Prostate gland (tissue), 2 donors: ENCODE results near the gene GEN1. TPM values are rescaled to one million over a fixed set of nuclear protein-coding genes. Genes with fewer than 3 reads are reported as not detected.

Source experiments
- DNase-seq: peaks from one replicate; pipeline ENCODE4 v3.0.0-alpha.2; 2019; ENCODE audit warnings: low spot score
- H3K27ac ChIP-seq, 2 donors: fragments of 200-600 bp; sonication (generic); 2 replicates each; pipeline ENCODE4 v1.5.1; 2017 to 2019
- H3K27me3 ChIP-seq: fragments of 200-600 bp; sonication (generic); replicated peaks from 2 replicates; pipeline ENCODE4 v1.5.1; 2019; ENCODE audit not compliant: insufficient read depth
- H3K36me3 ChIP-seq, 2 donors: fragments of 200-600 bp; sonication (generic); 1 replicate in 1 of 2; 2 replicates in 1 of 2; pipeline versions ENCODE4 v1.5.1 to v1.8.1; 2017 to 2019
- H3K4me1 ChIP-seq: fragments of 200-600 bp; sonication (generic); replicated peaks from 2 replicates; pipeline ENCODE4 v1.5.1; 2019
- H3K4me3 ChIP-seq, 2 donors: fragments of 200-600 bp; sonication (generic); 2 replicates each; pipeline ENCODE4 v1.5.1; 2017 to 2019
- H3K9me3 ChIP-seq: fragments of 200-600 bp; sonication (generic); 2 replicates; pipeline ENCODE4 v1.5.1; 2017
- CTCF ChIP-seq, 4 experiments: fragments of 200-600 bp in 2 of 4; fragments of 450-650 bp in 2 of 4; sonication (generic) in 2 of 4; IDR thresholded peaks; 1 replicate in 3 of 4; 2 replicates in 1 of 4; pipeline ENCODE4 v1.5.1; 2016 to 2019; ENCODE audit warnings: antibody characterized with exemption in 4 of 4, mild to moderate bottlenecking in 2 of 4, moderate library complexity in 2 of 4
- POLR2A ChIP-seq: fragments of 450-650 bp; IDR thresholded peaks from one replicate; pipeline ENCODE4 v1.6.1; 2016; ENCODE audit warnings: antibody characterized with exemption, mild to moderate bottlenecking
- POLR2AphosphoS5 ChIP-seq: sonication (generic); formaldehyde crosslinking; IDR thresholded peaks from one replicate; pipeline ENCODE4 v1.6.1; 2017; ENCODE audit warnings: antibody characterized with exemption
- WGBS: methylation state at CpG from one replicate; pipeline ENCODE4 v1.1.5; 2018; 5-methylcytosine and 5-hydroxymethylcytosine counted together
- intact Hi-C: fragments of 100-400 bp; cut with DNase I; formaldehyde crosslinking; loops from one replicate; pipeline ENCODE4 v1.14.2; 2022
- total RNA-seq, 2 donors: library from RNA; depleted of rRNA; stranded (reverse); fragments of >200 nt; gene quantifications; one replicate each; pipeline ENCODE4 v1.1.0, GENCODE V29; 2016

Gene GEN1
- total RNA-seq: 10 to 100 TPM in 1 of 2 donors, 1 to 10 TPM in 1; 5.0 to 15.3 TPM

GRCh38 chr2:17753803-17754663 is at the start of gene GEN1, which contains the start of gene SMC6:
Gene GEN1, plus strand, starts transcription at chr2:17754138. Its CDS starts 5,806 bp downstream, at chr2:17759944.
Gene SMC6, minus strand, starts transcription at chr2:17753810. Its CDS starts 7,864 bp downstream, at chr2:17745946.
- Histone ChIP-seq H3K27me3 (no peaks in the 10 kb centered on the region), H3K4me1 (no peaks in the 10 kb centered on the region), H3K4me3 (peak within 1 kb of the TSS; percentile 93 to 97), H3K27ac (peak within 1 kb of the TSS; percentile 96 to 97), H3K9me3 (no peaks in the 10 kb centered on the region), H3K36me3 (no peaks in the 10 kb centered on the region)
- intact Hi-C loops: loop anchor here (10.0 kb wide), 1 partner anchor 1089 kb away; the partner anchor contains the start of gene CYRIA
- TF ChIP-seq POLR2A: no peak
- no peak for TF ChIP-seq CTCF (IDR thresholded peaks at IDR 0.05)
- TF ChIP-seq POLR2AphosphoS5: peak; percentile 74
- peak; percentile 86 for DNase-seq
- under 1% methylated on average over 69 of the region's 76 CpGs for WGBS

- intact Hi-C loops: no loop called here
- Histone ChIP-seq H3K4me3 (no peak overlapping the region), H3K4me1 (no peaks in the 10 kb centered on the region), H3K27me3 (no peaks in the 10 kb centered on the region), H3K9me3 (no peaks in the 10 kb centered on the region), H3K36me3 (no peaks in the 10 kb centered on the region), H3K27ac (no peak overlapping the region)
- 92% methylated on average over 4 of the region's 4 CpGs for WGBS
- DNase-seq: no peak
- no peak for TF ChIP-seq POLR2AphosphoS5
- no peak for TF ChIP-seq POLR2A
- TF ChIP-seq CTCF (IDR thresholded peaks at IDR 0.05): no peak
Observed at GRCh38 chr2:17706845-17707244, 47.1 kb upstream of the GEN1 start.

- H3K27ac ChIP-seq: no peak overlapping the region
- TF ChIP-seq CTCF (IDR thresholded peaks at IDR 0.05) (no peak), POLR2AphosphoS5 (no peak), POLR2A (no peak)
- no peak for DNase-seq
- WGBS: 98% methylated on average over 1 of the region's 1 CpG
- H3K9me3 ChIP-seq: no peaks in the 10 kb centered on the region
- no peaks in the 10 kb centered on the region for H3K27me3 ChIP-seq
- intact Hi-C loops: no loop called here
- H3K4me1 ChIP-seq: no peaks in the 10 kb centered on the region
- H3K4me3 ChIP-seq: no peak overlapping the region
- no peaks in the 10 kb centered on the region for H3K36me3 ChIP-seq
Observed at GRCh38 chr2:17708501-17708900, 45.4 kb upstream of the GEN1 start.

GRCh38 chr2:17709897-17710296 is 44.0 kb upstream of the GEN1 start:
- Histone ChIP-seq H3K4me3 (no peak overlapping the region), H3K27me3 (no peaks in the 10 kb centered on the region), H3K27ac (no peak overlapping the region), H3K9me3 (no peaks in the 10 kb centered on the region), H3K36me3 (no peaks in the 10 kb centered on the region), H3K4me1 (no peaks in the 10 kb centered on the region)
- 80% methylated on average over 2 of the region's 2 CpGs for WGBS
- DNase-seq: no peak
- intact Hi-C loops: no loop called here
- TF ChIP-seq POLR2AphosphoS5 (no peak), CTCF (IDR thresholded peaks at IDR 0.05) (no peak), POLR2A (no peak)
